Endothelial cell of umbilical vein (primary cell): Measurements from ENCODE around the gene ACP2. TPM values are rescaled to one million over a fixed set of nuclear protein-coding genes. Genes with fewer than 3 reads are reported as not detected.

Experiments
- BruUV-seq: library from RNA; stranded (reverse); fragments of 400-500 nt; replicated peaks from 2 replicates; lab custom pipeline; 2021; lab: Mats Ljungman, UMichigan
- CTCF ChIA-PET: fragments of 300-600, 350-600 bp; sonication (Branson Sonifier 250); formaldehyde crosslinking; loops from one replicate; lab custom pipeline; 2021; ENCODE audit warnings: antibody characterized with exemption, inconsistent platforms; lab: Charles Lee
- POLR2A ChIA-PET: fragments of 300-600, 350-600 bp; sonication (Branson Sonifier 250); formaldehyde crosslinking; loops from one replicate; lab custom pipeline; 2021; ENCODE audit warnings: antibody characterized with exemption, inconsistent platforms; lab: Charles Lee
- DNase-seq: peaks from one replicate; pipeline ENCODE4 v3.0.0-alpha.2; 2011; ENCODE audit warnings: low read depth, low spot score
- FAIRE-seq: peaks from 2 replicates; lab custom pipeline; 2011; peaks lifted over from hg19 to GRCh38; lab: Jason Lieb, UNC
- H2AFZ ChIP-seq: 2 replicates; pipeline ENCODE4 v1.6.0; 2012; ENCODE audit warnings: low read depth, low read length, control low read depth, inconsistent platforms
- H3K27ac ChIP-seq: 2 replicates; pipeline ENCODE4 v1.5.1; 2011; ENCODE audit warnings: low read depth, mild to moderate bottlenecking, control low read depth, low read length, moderate library complexity; ENCODE audit not compliant: insufficient read depth
- H3K27me3 ChIP-seq, 2 experiments: 2 replicates each; pipeline versions ENCODE4 v1.6.0 to v1.6.1; 2011; ENCODE audit warnings: low read length in 2 of 2, mixed read lengths in 1 of 2; ENCODE audit not compliant: control insufficient read depth in 2 of 2, insufficient read depth in 2 of 2
- H3K36me3 ChIP-seq, 2 experiments: 2 replicates in 1 of 2; 3 replicates in 1 of 2; pipeline ENCODE4 v1.5.1; 2011; ENCODE audit warnings: low read length in 2 of 2, mild to moderate bottlenecking in 1 of 2, moderate library complexity in 1 of 2; ENCODE audit not compliant: control insufficient read depth in 2 of 2, insufficient read depth in 2 of 2; ENCODE audit errors: extremely low read depth in 1 of 2
- H3K4me1 ChIP-seq: 3 replicates; pipeline ENCODE4 v1.5.1; 2011; ENCODE audit warnings: mild to moderate bottlenecking, low read length; ENCODE audit not compliant: control insufficient read depth, insufficient read depth; ENCODE audit errors: extremely low read depth
- H3K4me2 ChIP-seq: 2 replicates; pipeline ENCODE4 v1.6.1; 2011; ENCODE audit warnings: low read length, control low read depth, mixed read lengths; ENCODE audit not compliant: insufficient read depth
- H3K4me3 ChIP-seq, 3 experiments: fragments of 200-600 bp in 1 of 3; sonication (generic), shearing (Covaris generic) in 1 of 3; replicated peaks in 1 of 3; 2 replicates each; pipeline ENCODE4 v1.5.1; 2011 to 2016; ENCODE audit warnings: control low read depth in 3 of 3, low read length in 3 of 3, mild to moderate bottlenecking in 2 of 3, inconsistent platforms in 1 of 3, low read depth in 1 of 3, moderate library complexity in 1 of 3; ENCODE audit not compliant: insufficient read depth in 1 of 3
- H3K79me2 ChIP-seq: 2 replicates; pipeline ENCODE4 v1.6.0; 2012; ENCODE audit warnings: low read length, inconsistent platforms; ENCODE audit not compliant: control insufficient read depth, insufficient read depth
- H3K9ac ChIP-seq: replicated peaks from 2 replicates; pipeline ENCODE3; 2011; ENCODE audit warnings: low read length, control low read depth; ENCODE audit not compliant: insufficient read depth; ENCODE audit errors: extremely low read depth
- H3K9me1 ChIP-seq: replicated peaks from 3 replicates; pipeline ENCODE4 v1.6.0; 2011; ENCODE audit warnings: mild to moderate bottlenecking, low read length; ENCODE audit not compliant: control insufficient read depth, insufficient read depth; ENCODE audit errors: extremely low read depth
- H3K9me3 ChIP-seq: replicated peaks from 2 replicates; pipeline ENCODE4 v1.5.1; 2012; ENCODE audit warnings: low read length, inconsistent platforms; ENCODE audit not compliant: control insufficient read depth, insufficient read depth
- H4K20me1 ChIP-seq: replicated peaks from 2 replicates; pipeline ENCODE3; 2011; ENCODE audit warnings: mild to moderate bottlenecking, low read length; ENCODE audit not compliant: control insufficient read depth, insufficient read depth; ENCODE audit errors: extremely low read depth
- CTCF ChIP-seq, 2 donors: IDR thresholded peaks; 1 replicate in 1 of 2; 2 replicates in 1 of 2; pipeline ENCODE4 v1.5.1; 2011; ENCODE audit warnings: low read length in 2 of 2, mild to moderate bottlenecking in 2 of 2, moderate library complexity in 2 of 2, control low read depth in 1 of 2, inconsistent platforms in 1 of 2, low read depth in 1 of 2; ENCODE audit not compliant: insufficient read depth in 1 of 2; ENCODE audit errors: extremely low read depth in 1 of 2
- EZH2 ChIP-seq: IDR thresholded peaks from 2 replicates; pipeline ENCODE4 v1.6.1; 2012; ENCODE audit warnings: borderline replicate concordance, low read depth, mild to moderate bottlenecking, moderate library complexity, low read length, inconsistent platforms; ENCODE audit not compliant: severe bottlenecking
- FOS ChIP-seq: IDR thresholded peaks from 2 replicates; pipeline ENCODE4 v1.6.1; 2011; ENCODE audit warnings: mild to moderate bottlenecking, low read length, moderate library complexity, borderline replicate concordance; ENCODE audit not compliant: insufficient read depth
- GATA2 ChIP-seq: IDR thresholded peaks from 2 replicates; pipeline ENCODE4 v1.7.0; 2011; ENCODE audit warnings: low read depth, mild to moderate bottlenecking, moderate library complexity, mixed read lengths, low read length; ENCODE audit not compliant: insufficient read length, insufficient read depth
- JUN ChIP-seq: IDR thresholded peaks from 2 replicates; pipeline ENCODE4 v1.6.1; 2011; ENCODE audit warnings: borderline replicate concordance, low read depth; ENCODE audit not compliant: insufficient read length, insufficient read depth
- MYC ChIP-seq: IDR thresholded peaks from one replicate; pipeline ENCODE4 v1.6.1; 2011; ENCODE audit warnings: mild to moderate bottlenecking, low read depth, low read length
- POLR2A ChIP-seq: IDR thresholded peaks from 2 replicates; pipeline ENCODE4 v1.6.1; 2012; ENCODE audit warnings: low read depth, mild to moderate bottlenecking, control low read depth, low read length
- POLR2AphosphoS5 ChIP-seq: IDR thresholded peaks from 2 replicates; pipeline ENCODE4 v1.6.1; 2012; ENCODE audit warnings: low read depth, mild to moderate bottlenecking, control low read depth, low read length, moderate library complexity; ENCODE audit not compliant: insufficient read depth
- dilution Hi-C: fragments of 300-500 bp; cut with MboI; formaldehyde crosslinking; loops from one replicate; pipeline ENCODE4 v1.15.0; 2019; ENCODE audit warnings: low sequenced_read_pairs; ENCODE audit not compliant: extremely low pct_ligation_motif_present
- intact Hi-C: fragments of 100-400 bp; cut with micrococcal nuclease; formaldehyde crosslinking; loops from one replicate; pipeline ENCODE4 v1.10.0; 2022
- polyA plus RNA-seq, 4 experiments: library from polyadenylated mRNA; depleted of rRNA in 3 of 4; stranded (reverse) in 3 of 4; unstranded in 1 of 4; fragments of >200 nt; gene quantifications; 2 replicates each; pipeline versions ENCODE4 v1.2.1 to v1.2.3, GENCODE V29; 2011 to 2012; ENCODE audit warnings: missing spikeins in 1 of 4
- total RNA-seq: library from RNA; stranded (reverse); gene quantifications from 2 replicates; pipeline ENCODE4 v1.2.3, GENCODE V29; 2021
- TF ChIP-seq, protein P1 (sequence below): IDR thresholded peaks from 2 replicates; pipeline ENCODE4 v1.6.1; 2011; ENCODE audit not compliant: insufficient read depth, insufficient read length

The ACP2 gene
- total and polyA plus RNA-seq, 2 donors (not counting 3 experiments of a cell fraction or from before 2014, with no cell fraction given): 35.6 to 49.2 TPM

DNA sequence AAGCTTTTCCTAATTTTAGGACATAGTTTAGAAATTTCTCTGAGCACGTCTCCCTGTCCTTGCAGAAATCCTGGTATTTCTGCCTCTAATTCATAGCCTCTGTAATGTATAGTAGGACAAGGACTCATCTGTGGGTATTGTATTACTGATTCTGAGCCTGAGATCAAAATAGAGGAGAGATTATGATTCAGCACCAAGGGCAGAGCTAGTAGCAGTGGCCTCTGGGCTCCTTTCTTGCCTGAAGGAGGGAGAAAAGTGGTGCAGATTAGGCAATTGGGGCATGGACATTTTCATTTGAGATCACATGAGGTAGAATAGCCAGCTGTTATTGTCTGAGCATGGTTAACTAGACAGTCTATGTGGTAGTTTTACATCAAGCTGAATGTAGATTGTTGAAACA lies 24.1 kb upstream of the ACP2 start:
- CTCF ChIA-PET: interaction anchor here (0.7 to 4.9 kb wide), 7 partner anchors 8 to 102 kb away, joined by 3 to 24 read pairs (median 4); partner anchors contain the start of gene NR1H3
- H3K9me3 ChIP-seq: no peaks in the 10 kb centered on the region
- FAIRE-seq (peak; percentile 67), DNase-seq (no peak)
- no peak overlapping the region for H3K4me3 ChIP-seq
- H3K4me1 ChIP-seq: peaks cover 23% of the 10 kb centered on the region
- no peak overlapping the region for H2AFZ ChIP-seq
- no peaks in the 10 kb centered on the region for H4K20me1 ChIP-seq
- H3K27me3 ChIP-seq: no peaks in the 10 kb centered on the region
- no TSS peak for BruUV-seq
- H3K27ac ChIP-seq: no peak overlapping the region
- H3K9me1 ChIP-seq: no peaks in the 10 kb centered on the region
- POLR2A ChIA-PET: no interaction called here
- H3K36me3 ChIP-seq: peaks cover 3 to 24% of the 10 kb centered on the region in 2 experiments
- intact Hi-C loops (no loop called here), dilution Hi-C loops (no loop called here)
- H3K79me2 ChIP-seq: peaks cover 25% of the 10 kb centered on the region
- no peak overlapping the region for H3K4me2 ChIP-seq
- TF ChIP-seq GATA2 (no peak), POLR2A (no peak), JUN (no peak), EZH2 (no peak), POLR2AphosphoS5 (no peak), MYC (no peak), CTCF (IDR thresholded peaks at IDR 0.05; ENCODE audit: extremely low read depth in 1 of 2, insufficient read depth in 1 of 2, low read depth in 1 of 2, low read length in 2 of 2) (no peak), FOS (no peak)
- TF ChIP-seq, protein P1, sequence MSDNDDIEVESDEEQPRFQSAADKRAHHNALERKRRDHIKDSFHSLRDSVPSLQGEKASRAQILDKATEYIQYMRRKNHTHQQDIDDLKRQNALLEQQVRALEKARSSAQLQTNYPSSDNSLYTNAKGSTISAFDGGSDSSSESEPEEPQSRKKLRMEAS: no peak
- no peak overlapping the region for H3K9ac ChIP-seq
